ENCODE measurements around the gene TTC39C. TPM values are rescaled to one million over a fixed set of nuclear protein-coding genes. Genes with fewer than 3 reads are reported as not detected.

Gene TTC39C
- total RNA-seq, 1 donor from 2014 or later = 14.3 TPM

DNA sequence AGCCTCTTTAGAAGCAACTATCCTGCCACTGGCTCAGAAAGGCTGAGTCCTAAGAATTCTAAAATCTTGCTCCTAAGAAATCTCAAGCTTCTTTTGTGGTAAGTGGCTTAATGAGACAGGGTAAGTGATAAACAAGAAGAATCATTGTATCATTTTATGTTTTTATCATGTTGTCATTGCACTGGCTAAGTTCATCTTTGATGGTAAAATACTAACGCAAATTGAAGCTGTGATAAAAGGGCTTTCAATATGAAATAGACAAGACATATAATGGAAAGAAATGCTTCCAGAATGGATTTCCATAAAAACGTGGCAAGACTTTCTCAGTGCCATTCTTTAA is 21.6 kb upstream of the TTC39C start:
- no peak overlapping the region for H3K4me3 Mint-ChIP-seq (ENCODE audit: unreplicated experiment)
- peaks cover 2% of the 10 kb centered on the region for H3K4me1 Mint-ChIP-seq (ENCODE audit: unreplicated experiment)
- no peaks in the 10 kb centered on the region for H3K27me3 Mint-ChIP-seq (ENCODE audit: unreplicated experiment)
- no peaks in the 10 kb centered on the region for H3K9me3 Mint-ChIP-seq (ENCODE audit: unreplicated experiment)
- H3K36me3 Mint-ChIP-seq (ENCODE audit: low read depth, unreplicated experiment) = no peaks in the 10 kb centered on the region
- no peak overlapping the region for H3K27ac Mint-ChIP-seq (ENCODE audit: unreplicated experiment)
- TF ChIP-seq, protein P1, sequence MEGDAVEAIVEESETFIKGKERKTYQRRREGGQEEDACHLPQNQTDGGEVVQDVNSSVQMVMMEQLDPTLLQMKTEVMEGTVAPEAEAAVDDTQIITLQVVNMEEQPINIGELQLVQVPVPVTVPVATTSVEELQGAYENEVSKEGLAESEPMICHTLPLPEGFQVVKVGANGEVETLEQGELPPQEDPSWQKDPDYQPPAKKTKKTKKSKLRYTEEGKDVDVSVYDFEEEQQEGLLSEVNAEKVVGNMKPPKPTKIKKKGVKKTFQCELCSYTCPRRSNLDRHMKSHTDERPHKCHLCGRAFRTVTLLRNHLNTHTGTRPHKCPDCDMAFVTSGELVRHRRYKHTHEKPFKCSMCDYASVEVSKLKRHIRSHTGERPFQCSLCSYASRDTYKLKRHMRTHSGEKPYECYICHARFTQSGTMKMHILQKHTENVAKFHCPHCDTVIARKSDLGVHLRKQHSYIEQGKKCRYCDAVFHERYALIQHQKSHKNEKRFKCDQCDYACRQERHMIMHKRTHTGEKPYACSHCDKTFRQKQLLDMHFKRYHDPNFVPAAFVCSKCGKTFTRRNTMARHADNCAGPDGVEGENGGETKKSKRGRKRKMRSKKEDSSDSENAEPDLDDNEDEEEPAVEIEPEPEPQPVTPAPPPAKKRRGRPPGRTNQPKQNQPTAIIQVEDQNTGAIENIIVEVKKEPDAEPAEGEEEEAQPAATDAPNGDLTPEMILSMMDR (IDR thresholded peaks at IDR 0.05; ENCODE audit: unreplicated experiment) = no peak
- no peak for DNase-seq (ENCODE audit: low spot score)

DNA sequence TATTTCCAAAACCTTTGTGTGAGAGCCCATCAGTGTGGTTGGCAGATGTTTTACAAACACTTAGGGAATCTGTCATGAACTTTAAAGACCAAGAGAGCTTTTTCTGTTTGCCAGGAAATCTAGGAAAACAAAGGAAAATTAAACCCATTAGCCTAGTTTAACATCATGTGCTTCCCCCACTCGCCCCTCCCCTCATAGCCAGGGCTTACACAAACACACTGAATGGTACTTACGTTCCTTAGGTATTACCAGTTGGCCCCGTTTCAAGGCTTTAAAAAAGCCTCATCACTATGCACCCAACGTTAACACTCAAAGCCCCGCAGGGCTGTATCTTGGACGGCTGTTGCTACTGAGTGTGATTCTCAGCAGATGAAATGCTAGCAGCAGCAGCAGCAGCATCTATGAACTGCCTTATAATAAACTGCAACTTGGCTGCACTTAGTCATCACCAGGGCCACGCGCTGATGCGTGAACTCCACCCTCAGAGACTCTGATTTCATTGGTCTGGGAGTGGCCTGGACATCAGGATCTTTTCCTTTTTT is 20.1 kb upstream of the TTC39C start:
- no peak overlapping the region for H3K4me3 Mint-ChIP-seq (ENCODE audit: unreplicated experiment)
- H3K4me1 Mint-ChIP-seq (ENCODE audit: unreplicated experiment) = peaks cover 2% of the 10 kb centered on the region
- no peaks in the 10 kb centered on the region for H3K27me3 Mint-ChIP-seq (ENCODE audit: unreplicated experiment)
- H3K36me3 Mint-ChIP-seq (ENCODE audit: low read depth, unreplicated experiment) = no peaks in the 10 kb centered on the region
- no peak for DNase-seq (ENCODE audit: low spot score)
- no peaks in the 10 kb centered on the region for H3K9me3 Mint-ChIP-seq (ENCODE audit: unreplicated experiment)
- TF ChIP-seq, protein P1 (IDR thresholded peaks at IDR 0.05; ENCODE audit: unreplicated experiment) = no peak
- no peak overlapping the region for H3K27ac Mint-ChIP-seq (ENCODE audit: unreplicated experiment)

DNA sequence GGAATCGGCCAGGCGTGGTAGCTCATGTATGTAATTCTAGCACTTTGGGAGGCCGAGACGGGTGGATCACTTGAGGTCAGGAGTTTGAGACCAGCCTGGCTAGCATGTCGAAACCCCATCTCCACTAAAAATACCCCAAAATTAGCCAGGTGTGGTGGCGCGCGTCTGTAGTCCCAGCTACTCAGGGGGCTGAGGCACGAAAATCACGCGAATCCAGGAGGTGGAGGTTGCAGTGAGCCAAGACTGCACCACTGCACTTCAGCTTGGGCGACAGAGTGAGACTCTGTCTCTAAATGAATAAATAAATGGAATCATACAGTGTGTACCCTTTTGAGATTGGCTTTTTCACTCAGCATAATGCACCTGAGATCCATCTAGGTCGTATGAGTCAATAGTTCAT is 19.4 kb upstream of the TTC39C start:
- no peak for DNase-seq (ENCODE audit: low spot score)
- TF ChIP-seq, protein P1 (IDR thresholded peaks at IDR 0.05; ENCODE audit: unreplicated experiment) = no peak
- H3K27me3 Mint-ChIP-seq (ENCODE audit: unreplicated experiment) = no peaks in the 10 kb centered on the region
- H3K27ac Mint-ChIP-seq (ENCODE audit: unreplicated experiment) = no peak overlapping the region
- no peaks in the 10 kb centered on the region for H3K36me3 Mint-ChIP-seq (ENCODE audit: low read depth, unreplicated experiment)
- no peaks in the 10 kb centered on the region for H3K9me3 Mint-ChIP-seq (ENCODE audit: unreplicated experiment)
- no peak overlapping the region for H3K4me3 Mint-ChIP-seq (ENCODE audit: unreplicated experiment)
- H3K4me1 Mint-ChIP-seq (ENCODE audit: unreplicated experiment) = peaks cover 2% of the 10 kb centered on the region

DNA sequence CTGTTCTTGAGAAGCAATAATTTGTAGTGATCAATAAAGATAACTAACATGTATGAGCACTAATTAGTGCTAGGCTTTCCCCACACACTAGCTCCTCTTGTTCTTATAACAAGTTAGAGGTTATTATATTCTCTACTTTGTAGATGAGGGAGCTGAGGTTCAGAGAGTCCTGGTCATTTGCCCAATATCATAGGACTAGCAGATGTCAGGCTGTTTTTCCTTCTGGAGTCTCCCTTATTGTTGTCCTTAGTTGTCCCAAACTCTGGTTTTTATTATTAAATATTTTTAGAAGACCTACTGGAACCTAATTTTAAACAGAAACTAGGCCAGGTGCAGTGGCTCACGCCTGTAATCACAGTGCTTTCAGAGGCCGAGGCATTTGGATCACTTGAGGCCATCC is 16.5 kb upstream of the TTC39C start:
- TF ChIP-seq, protein P1 (IDR thresholded peaks at IDR 0.05; ENCODE audit: unreplicated experiment) = no peak
- Mint-ChIP-seq H3K27me3 (ENCODE audit: unreplicated experiment) (no peaks in the 10 kb centered on the region), H3K27ac (ENCODE audit: unreplicated experiment) (no peak overlapping the region), H3K36me3 (ENCODE audit: low read depth, unreplicated experiment) (no peaks in the 10 kb centered on the region), H3K9me3 (ENCODE audit: unreplicated experiment) (no peaks in the 10 kb centered on the region), H3K4me1 (ENCODE audit: unreplicated experiment) (peaks cover 2% of the 10 kb centered on the region), H3K4me3 (ENCODE audit: unreplicated experiment) (no peak overlapping the region)
- no peak for DNase-seq (ENCODE audit: low spot score)

DNA sequence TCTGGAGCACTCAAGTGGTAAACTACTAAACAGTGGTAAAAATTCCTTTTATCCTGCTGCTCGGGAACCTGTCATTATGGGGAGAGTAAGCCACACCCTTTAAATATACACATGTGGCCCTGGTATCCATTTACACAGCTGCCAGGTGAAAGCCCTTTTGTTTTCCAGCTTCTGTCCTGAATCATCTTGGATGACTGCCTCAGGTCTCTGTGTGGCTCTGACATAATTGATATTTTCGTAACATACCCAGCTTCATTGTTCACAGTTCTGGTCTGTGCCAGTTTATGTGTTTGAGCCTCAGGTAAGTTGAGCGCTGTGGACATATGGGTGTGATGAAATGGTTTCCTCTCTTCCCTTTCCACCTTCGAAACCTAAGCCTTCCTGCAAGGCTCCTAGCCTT is 15.7 kb upstream of the TTC39C start:
- Mint-ChIP-seq H3K27me3 (ENCODE audit: unreplicated experiment) (no peaks in the 10 kb centered on the region), H3K9me3 (ENCODE audit: unreplicated experiment) (no peaks in the 10 kb centered on the region), H3K36me3 (ENCODE audit: low read depth, unreplicated experiment) (no peaks in the 10 kb centered on the region), H3K27ac (ENCODE audit: unreplicated experiment) (no peak overlapping the region), H3K4me3 (ENCODE audit: unreplicated experiment) (no peak overlapping the region), H3K4me1 (ENCODE audit: unreplicated experiment) (peaks cover 2% of the 10 kb centered on the region)
- TF ChIP-seq, protein P1 (IDR thresholded peaks at IDR 0.05; ENCODE audit: unreplicated experiment) = no peak
- DNase-seq (ENCODE audit: low spot score) = no peak

Measured in endothelial cell (in vitro differentiated cells).